ENCODE measurements around the gene SLX4IP. TPM values are rescaled to one million over a fixed set of nuclear protein-coding genes. Genes with fewer than 3 reads are reported as not detected.

SLX4IP gene
- total RNA-seq, result 11.8 TPM

DNA sequence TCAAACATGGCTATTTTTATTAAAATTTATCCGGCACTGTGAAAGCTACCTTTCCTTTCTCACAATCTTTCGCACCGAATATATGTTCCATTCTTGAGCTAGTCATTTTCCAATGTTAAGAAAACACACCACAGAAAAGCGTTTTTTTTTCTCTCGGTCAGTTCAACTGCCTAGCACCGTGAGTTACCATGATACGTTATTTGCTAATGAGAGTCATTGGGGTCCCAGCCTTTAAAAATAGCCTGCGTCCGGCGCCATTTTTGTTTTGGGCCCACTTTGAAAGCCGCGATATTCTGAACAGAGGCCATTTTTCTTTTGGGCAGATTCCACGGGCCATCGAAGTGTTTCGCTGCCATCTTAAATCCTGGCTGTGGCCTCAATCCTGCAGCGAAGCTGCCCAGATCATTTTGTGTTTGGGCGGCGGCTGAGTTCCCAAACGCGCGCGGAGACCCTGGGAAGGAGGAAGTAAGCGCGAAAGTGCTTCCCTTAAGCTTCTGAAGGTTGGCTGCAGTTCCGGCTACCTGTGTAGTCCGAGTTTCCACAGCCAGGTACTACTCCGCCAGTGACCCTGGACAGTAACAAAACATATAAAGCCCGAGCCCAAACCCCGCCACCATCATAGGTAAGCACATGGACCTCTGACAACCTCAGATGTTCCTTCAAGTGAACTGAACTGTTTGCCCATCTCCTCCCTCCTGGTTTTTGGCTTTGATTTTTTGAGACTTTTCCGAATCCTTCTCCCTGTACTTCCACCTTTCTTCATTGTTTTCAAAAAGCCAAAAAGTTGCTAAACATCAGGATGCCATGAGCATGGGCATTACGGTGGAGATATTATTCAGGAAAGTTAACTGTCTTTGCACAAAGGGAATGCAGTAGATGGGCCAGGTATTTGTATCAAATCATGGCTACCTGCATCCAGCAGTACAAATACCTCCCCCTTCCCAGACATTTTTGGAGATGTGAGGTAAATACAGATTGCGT is at the start of gene SLX4IP:
SLX4IP (plus strand) TSS at position 474 of the 981 bp plus-strand sequence. CDS start 22,900 bp downstream, outside the sequence.

DNA sequence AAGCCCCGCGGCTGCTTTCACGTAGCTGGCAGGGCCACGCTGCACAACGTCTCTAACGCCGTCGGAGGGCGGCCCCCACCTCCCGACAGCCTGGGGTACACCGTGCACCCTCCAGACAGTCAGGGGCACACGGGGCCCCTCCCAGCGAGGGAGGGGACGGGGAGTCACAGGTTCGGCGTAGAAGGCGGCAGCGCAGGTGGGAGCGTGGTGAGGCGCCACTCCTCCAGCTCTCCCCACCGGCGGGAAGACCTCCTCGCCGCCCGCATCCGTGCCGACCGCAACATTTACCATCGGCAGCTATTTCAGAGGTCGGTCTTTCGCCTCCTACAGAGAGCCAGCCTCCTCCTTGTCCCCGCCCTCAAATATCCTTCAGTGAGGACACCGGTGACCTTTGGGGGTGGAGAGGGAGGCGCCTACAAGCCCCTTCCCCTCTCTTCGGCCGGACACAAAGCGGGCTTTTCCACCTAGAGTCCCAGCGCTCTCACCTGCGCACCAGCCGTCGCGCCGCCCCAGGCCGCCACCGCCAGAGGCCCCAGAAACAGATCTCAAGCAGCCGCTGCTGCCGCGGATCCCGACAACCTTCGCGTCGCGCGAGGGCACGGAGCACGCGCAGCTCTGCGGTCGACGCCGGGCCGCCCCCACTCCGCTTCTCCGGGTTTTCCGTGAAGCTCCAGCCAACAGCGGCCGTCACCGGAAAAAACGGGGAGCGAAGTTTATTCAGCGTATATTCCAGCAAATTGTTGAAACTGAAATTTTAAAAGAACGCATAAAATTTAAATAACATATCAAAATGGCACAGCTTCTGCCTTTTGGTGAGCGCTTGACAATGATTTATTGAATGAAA is 1.3 kb upstream of the SLX4IP start, which contains the start of gene MKKS:
MKKS (minus strand) TSS at position 600 of the 844 bp plus-strand sequence. CDS start 20,708 bp downstream, outside the sequence.

DNA sequence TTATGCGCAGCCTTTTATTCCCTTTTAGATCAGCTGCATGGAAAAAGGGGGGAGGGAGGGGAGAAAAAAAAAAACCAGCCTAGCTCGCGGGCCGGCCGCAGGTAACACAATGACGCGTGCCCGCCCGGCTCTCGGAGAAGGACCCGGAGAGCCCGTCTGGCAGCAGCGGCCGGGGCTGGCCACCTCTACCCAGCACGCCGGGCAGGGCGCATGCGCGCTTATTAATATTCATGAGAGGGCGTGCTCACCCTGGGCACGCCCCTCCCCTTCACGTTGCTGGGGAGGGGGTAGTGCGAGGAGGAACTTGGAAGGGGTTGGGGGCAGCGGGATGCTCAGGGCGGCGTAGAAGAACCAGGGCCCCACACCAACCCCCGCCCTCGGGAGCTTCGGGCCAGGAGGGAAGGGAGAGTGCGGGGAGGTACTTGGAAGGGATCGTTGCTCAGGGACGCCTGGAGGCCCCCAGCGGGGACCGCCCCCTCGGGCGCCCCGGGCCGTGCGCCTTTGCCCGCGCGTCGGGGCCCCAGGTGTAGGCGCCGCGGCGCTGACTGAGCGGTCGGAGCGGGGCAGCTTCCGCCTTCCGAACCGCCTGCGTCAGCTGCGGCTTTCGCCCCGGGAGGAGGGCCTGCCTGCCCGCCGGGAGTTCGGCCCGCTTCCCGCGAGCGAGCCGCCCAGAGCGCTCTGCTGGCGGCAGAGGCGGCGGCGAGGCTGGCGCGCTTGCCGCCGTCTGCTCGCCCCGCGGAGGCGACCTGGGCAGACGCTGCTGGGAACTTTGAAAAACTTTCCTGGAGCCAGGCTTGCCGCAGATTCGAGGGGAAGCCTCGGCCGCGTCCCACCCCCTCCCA is 239.0 kb downstream of the SLX4IP start, which contains the start of gene JAG1:
JAG1 (minus strand) TSS at position 158 of the 842 bp plus-strand sequence. CDS start 469 bp downstream, outside the sequence.

Small RNA genes lying within 50 kb of the gene (small RNA-seq; reads per million reads assigned to genes)
- not detected for gene MIR6870

Other genes with a start within 250 kb of the SLX4IP start
- gene SNAP25, start 216.5 kb upstream of the SLX4IP start, total RNA-seq, result 162 TPM
- 22.8 TPM for gene MKKS, start 1.1 kb upstream of the SLX4IP start, total RNA-seq
- 42.0 TPM for gene JAG1, start 238.7 kb downstream of the SLX4IP start, total RNA-seq

Data from diencephalon (tissue), 1 donor.